ENCODE data around the gene AATK.

- TF ChIP-seq CTCF (conservative IDR thresholded peaks at IDR 0.05; ENCODE audit: low read depth in 2 of 2): no peak
- TF ChIP-seq POLR2AphosphoS5 (IDR thresholded peaks at IDR 0.05; ENCODE audit: low read depth): no peak
- no peak for TF ChIP-seq ETS1 (IDR thresholded peaks at IDR 0.05)
- no peak for TF ChIP-seq EZH2 (IDR thresholded peaks at IDR 0.05; ENCODE audit: low read depth, unreplicated experiment)
- TF ChIP-seq JUNB (IDR thresholded peaks at IDR 0.05; ENCODE audit: unreplicated experiment): no peak
These were observed 94.0 kb downstream of the AATK start for GRCh38 chr17:81071761-81072741.

Data from GM23338 (cell line).